Measurements from ENCODE around the gene SIX5.
"Not testable (repeated sequence)": the region's sequence is repeated elsewhere in the genome, so short reads cannot be mapped to it uniquely, and the experiment has no call there.

Gene SIX5

GRCh38 chr19:45752639-45753038, 16.4 kb downstream of the SIX5 start:
- DNase-seq, result no peak

GRCh38 chr19:45751483-45751882, 17.6 kb downstream of the SIX5 start:
- not testable (repeated sequence) for DNase-seq

GRCh38 chr19:45747513-45747912, 21.5 kb downstream of the SIX5 start:
- no peak for DNase-seq

GRCh38 chr19:45746866-45747265, 22.2 kb downstream of the SIX5 start:
- no peak for DNase-seq

GRCh38 chr19:45745606-45746005, 23.4 kb downstream of the SIX5 start:
- no peak for DNase-seq

- no peak for DNase-seq
Observed at GRCh38 chr19:45742969-45743368, 26.1 kb downstream of the SIX5 start.

GRCh38 chr19:45739498-45740439, 29.3 kb downstream of the SIX5 start:
- no peak for DNase-seq

- DNase-seq, result no peak
Observed at GRCh38 chr19:45733160-45733810, 35.8 kb downstream of the SIX5 start, which contains the start of gene MEIOSIN. TSS of gene MEIOSIN (plus strand) at chr19:45733439. CDS start at chr19:45735377, 1,938 bp downstream.

GRCh38 chr19:45730368-45731288, 38.4 kb downstream of the SIX5 start, which contains the start of gene FBXO46:
TSS of gene FBXO46 (minus strand) at chr19:45730896. CDS start at chr19:45713495, 17,401 bp downstream.
- DNase-seq, result peak; percentile 86 to 94

- peak in 1 of 2 experiments; percentile 14 for DNase-seq
Observed at GRCh38 chr19:45729800-45730290, 39.2 kb downstream of the SIX5 start.

GRCh38 chr19:45728683-45729082, 40.4 kb downstream of the SIX5 start:
- not testable (repeated sequence) for DNase-seq

GRCh38 chr19:45720065-45720464, 49.0 kb downstream of the SIX5 start:
- not testable (repeated sequence) for DNase-seq

GRCh38 chr19:45717983-45718650, 50.9 kb downstream of the SIX5 start:
- DNase-seq, result no peak

GRCh38 chr19:45717131-45717982, 51.7 kb downstream of the SIX5 start:
- DNase-seq, result peak; percentile 94 to 99

GRCh38 chr19:45716359-45717130, 52.5 kb downstream of the SIX5 start:
- peak in 1 of 2 experiments; percentile 4 for DNase-seq

- DNase-seq, result no peak
Observed at GRCh38 chr19:45715139-45715538, 53.9 kb downstream of the SIX5 start.
